IMR-90 (cell line): Measurements from ENCODE around the gene PLP1. TPM values are rescaled to one million over a fixed set of nuclear protein-coding genes. Genes with fewer than 3 reads are reported as not detected.

Source experiments
- ATAC-seq: fragments of 200-7000 bp; cut with Tn5 transposase; 2 replicates; pipeline ENCODE4 v1.9.1; 2020; ENCODE audit warnings: low read depth, mild to moderate bottlenecking, moderate library complexity
- BruUV-seq: library from RNA; stranded (reverse); fragments of 400-500 nt; replicated peaks from 2 replicates; lab custom pipeline; 2021; lab: Mats Ljungman, UMichigan
- CTCF ChIA-PET: fragments of 300-600 bp; formaldehyde crosslinking; extraction: SDS; loops from one replicate; lab custom pipeline; 2021; ENCODE audit warnings: antibody characterized with exemption; lab: Yijun Ruan, JAX
- POLR2A ChIA-PET: fragments of 300-600 bp; sonication (Branson Sonifier 250); formaldehyde crosslinking; loops from one replicate; lab custom pipeline; 2022; ENCODE audit warnings: antibody characterized with exemption; ENCODE audit not compliant: unreplicated experiment; lab: Charles Lee
- DNase-seq: peaks from one replicate; pipeline ENCODE4 v3.0.0; 2013
- H2AFZ ChIP-seq: replicated peaks from 2 replicates; pipeline ENCODE3; 2013; ENCODE audit warnings: low read length, mild to moderate bottlenecking; ENCODE audit not compliant: poor library complexity
- H2AK5ac ChIP-seq: 2 replicates; pipeline ENCODE4 v1.6.1; 2013; ENCODE audit warnings: low read depth, low read length, inconsistent platforms
- H2AK9ac ChIP-seq: replicated peaks from 2 replicates; pipeline ENCODE3; 2013; ENCODE audit warnings: mild to moderate bottlenecking, low read depth, low read length, moderate library complexity; ENCODE audit not compliant: poor library complexity
- H2BK120ac ChIP-seq: 2 replicates; pipeline ENCODE4 v1.6.1; 2013; ENCODE audit warnings: low read depth, low read length, inconsistent platforms
- H2BK15ac ChIP-seq: 3 replicates; pipeline ENCODE4 v1.6.1; 2013; ENCODE audit warnings: low read depth, low read length, inconsistent platforms
- H2BK20ac ChIP-seq: 2 replicates; pipeline ENCODE4 v1.6.1; 2013; ENCODE audit warnings: low read depth, mild to moderate bottlenecking, inconsistent platforms, low read length, moderate library complexity
- H2BK5ac ChIP-seq: 2 replicates; pipeline ENCODE4 v1.6.1; 2013; ENCODE audit warnings: mild to moderate bottlenecking, low read depth, low read length, inconsistent platforms; ENCODE audit not compliant: poor library complexity, severe bottlenecking
- H3K14ac ChIP-seq: replicated peaks from 2 replicates; pipeline ENCODE4 v1.6.1; 2013; ENCODE audit warnings: low read depth, low read length, inconsistent platforms
- H3K18ac ChIP-seq: 2 replicates; pipeline ENCODE4 v1.6.1; 2013; ENCODE audit warnings: low read depth, low read length, control low read depth
- H3K23ac ChIP-seq: 2 replicates; pipeline ENCODE4 v1.6.1; 2013; ENCODE audit warnings: low read depth, low read length, inconsistent platforms
- H3K27ac ChIP-seq: 2 replicates; pipeline ENCODE4 v1.5.1; 2013; ENCODE audit warnings: mild to moderate bottlenecking, control low read depth, low read length; ENCODE audit not compliant: insufficient read depth
- H3K27me3 ChIP-seq: 2 replicates; pipeline ENCODE4 v1.6.1; 2013; ENCODE audit warnings: low read length; ENCODE audit not compliant: control insufficient read depth, insufficient read depth
- H3K36me3 ChIP-seq: 2 replicates; pipeline ENCODE4 v1.6.1; 2013; ENCODE audit warnings: low read length, mixed read lengths; ENCODE audit not compliant: control insufficient read depth, insufficient read depth
- H3K4ac ChIP-seq: 2 replicates; pipeline ENCODE4 v1.6.1; 2013; ENCODE audit warnings: low read depth, low read length, inconsistent platforms
- H3K4me1 ChIP-seq: 2 replicates; pipeline ENCODE4 v1.6.1; 2013; ENCODE audit warnings: low read length, mixed read lengths; ENCODE audit not compliant: control insufficient read depth, insufficient read depth
- H3K4me2 ChIP-seq: 2 replicates; pipeline ENCODE4 v1.6.1; 2013; ENCODE audit warnings: low read depth, mild to moderate bottlenecking, control low read depth, low read length, moderate library complexity
- H3K4me3 ChIP-seq: 2 replicates; pipeline ENCODE4 v1.5.1; 2013; ENCODE audit warnings: low read depth, mild to moderate bottlenecking, control low read depth, low read length, moderate library complexity; ENCODE audit not compliant: insufficient read depth
- H3K56ac ChIP-seq: 2 replicates; pipeline ENCODE4 v1.6.1; 2013; ENCODE audit warnings: low read length, inconsistent platforms; ENCODE audit not compliant: insufficient read depth; ENCODE audit errors: extremely low read depth
- H3K79me1 ChIP-seq, 2 experiments: 2 replicates each; pipeline ENCODE4 v1.6.1; 2013; ENCODE audit warnings: low read length in 2 of 2, inconsistent platforms in 1 of 2, low read depth in 1 of 2
- H3K9ac ChIP-seq: 2 replicates; pipeline ENCODE4 v1.6.1; 2013; ENCODE audit warnings: low read depth, low read length, control low read depth
- H3K9me1 ChIP-seq: 2 replicates; pipeline ENCODE4 v1.6.1; 2013; ENCODE audit warnings: low read length, inconsistent platforms; ENCODE audit not compliant: insufficient read depth
- H3K9me3 ChIP-seq: 2 replicates; pipeline ENCODE4 v1.6.1; 2013; ENCODE audit warnings: low read length; ENCODE audit not compliant: control insufficient read depth, insufficient read depth
- H4K20me1 ChIP-seq: 2 replicates; pipeline ENCODE4 v1.6.1; 2013; ENCODE audit warnings: low read length, inconsistent platforms; ENCODE audit not compliant: insufficient read depth
- H4K5ac ChIP-seq: 2 replicates; pipeline ENCODE4 v1.6.1; 2013; ENCODE audit warnings: mild to moderate bottlenecking, low read depth, low read length, control low read depth
- H4K8ac ChIP-seq, 2 experiments: 2 replicates each; pipeline ENCODE4 v1.6.1; 2013; ENCODE audit warnings: low read depth in 2 of 2, low read length in 2 of 2, control low read depth in 1 of 2, inconsistent platforms in 1 of 2
- H4K91ac ChIP-seq: 2 replicates; pipeline ENCODE4 v1.6.1; 2013; ENCODE audit warnings: low read depth, low read length, inconsistent platforms; ENCODE audit not compliant: insufficient read depth
- BHLHE40 ChIP-seq: fragments of 150-350 bp; IDR thresholded peaks from 2 replicates; pipeline ENCODE4 v1.6.1; 2016; ENCODE audit warnings: mild to moderate bottlenecking, low read depth, low read length
- CEBPB ChIP-seq: IDR thresholded peaks from 2 replicates; pipeline ENCODE4 v1.6.1; 2012; ENCODE audit warnings: low read depth, low read length, improper control_type of control experiment
- CHD1 ChIP-seq: IDR thresholded peaks from 2 replicates; pipeline ENCODE4 v1.6.1; 2012; ENCODE audit warnings: low read depth, low read length, improper control_type of control experiment
- FOS ChIP-seq: fragments of 150-350 bp; IDR thresholded peaks from 2 replicates; pipeline ENCODE4 v1.6.1; 2016; ENCODE audit warnings: low read depth, low read length
- MAFK ChIP-seq: IDR thresholded peaks from 2 replicates; pipeline ENCODE4 v1.6.1; 2012; ENCODE audit warnings: low read depth, low read length, improper control_type of control experiment
- MAZ ChIP-seq: IDR thresholded peaks from 2 replicates; pipeline ENCODE4 v1.6.1; 2012; ENCODE audit warnings: low read depth, mild to moderate bottlenecking, low read length, improper control_type of control experiment, moderate library complexity, borderline replicate concordance
- MXI1 ChIP-seq: IDR thresholded peaks from 2 replicates; pipeline ENCODE4 v1.6.1; 2012; ENCODE audit warnings: low read depth, mild to moderate bottlenecking, low read length, moderate library complexity, borderline replicate concordance
- NFE2L2 ChIP-seq: fragments of 150-350 bp; IDR thresholded peaks from 2 replicates; pipeline ENCODE4 v1.6.1; 2016; ENCODE audit warnings: low read depth, mild to moderate bottlenecking, low read length
- POLR2A ChIP-seq: IDR thresholded peaks from 2 replicates; pipeline ENCODE4 v1.6.1; 2012; ENCODE audit warnings: mild to moderate bottlenecking, low read depth, low read length
- RAD21 ChIP-seq: IDR thresholded peaks from 2 replicates; pipeline ENCODE4 v1.6.1; 2012; ENCODE audit warnings: low read length, improper control_type of control experiment
- RCOR1 ChIP-seq: IDR thresholded peaks from 2 replicates; pipeline ENCODE4 v1.6.1; 2012; ENCODE audit warnings: mild to moderate bottlenecking, low read length, improper control_type of control experiment; ENCODE audit not compliant: insufficient replicate concordance
- RFX5 ChIP-seq: IDR thresholded peaks from 2 replicates; pipeline ENCODE4 v1.8.0; 2012; ENCODE audit warnings: low read depth, mild to moderate bottlenecking, low read length, moderate library complexity
- SMC3 ChIP-seq: fragments of 150-350 bp; IDR thresholded peaks from 2 replicates; pipeline ENCODE4 v1.6.1; 2016; ENCODE audit warnings: low read depth, mild to moderate bottlenecking, antibody characterized with exemption, low read length, moderate library complexity
- WGBS, 2 experiments: methylation state at CpG; one replicate each; pipeline versions ENCODE4 v1.1.5 to v1.1.7; 2013; ENCODE audit warnings: missing lambda C conversion rate in 2 of 2; ENCODE audit not compliant: insufficient read length in 1 of 2; ENCODE audit errors: extremely low coverage in 2 of 2; 5-methylcytosine and 5-hydroxymethylcytosine counted together
- dilution Hi-C: fragments of 300-500 bp; cut with HindIII; formaldehyde crosslinking; loops from one replicate; pipeline ENCODE4 v1.14.3; 2018; ENCODE audit warnings: low sequenced_read_pairs; ENCODE audit not compliant: unreplicated experiment
- in situ Hi-C: fragments of 300-500 bp; cut with MboI; formaldehyde crosslinking; loops from 3 replicates; pipeline ENCODE4 v1.14.3; 2019; ENCODE audit warnings: low sequenced_read_pairs, inconsistent platforms, mixed read lengths
- intact Hi-C: fragments of 100-400 bp; cut with micrococcal nuclease; formaldehyde crosslinking; loops from 2 replicates; pipeline ENCODE4 v1.10.0; 2022
- polyA plus RNA-seq, 3 experiments: library from polyadenylated mRNA; depleted of rRNA; stranded (reverse); fragments of >200 nt; gene quantifications; 2 replicates each; pipeline ENCODE4 v1.2.3, GENCODE V29; 2012; ENCODE audit warnings: low replicate concordance in 1 of 3
- total RNA-seq: library from RNA; depleted of rRNA; stranded (reverse); fragments of >200 nt; gene quantifications from 2 replicates; pipeline ENCODE4 v1.2.3, GENCODE V29; 2012
- TF ChIP-seq, protein P1 (sequence below): conservative IDR thresholded peaks from 2 replicates; pipeline ENCODE4 v1.5.1; 2012; ENCODE audit warnings: mild to moderate bottlenecking, low read depth, low read length, improper control_type of control experiment
- TF ChIP-seq, protein P2 (sequence below): fragments of 150-350 bp; IDR thresholded peaks from 2 replicates; pipeline ENCODE4 v1.6.1; 2017; ENCODE audit warnings: mild to moderate bottlenecking, antibody characterized with exemption, low read length, low read depth
- TF ChIP-seq, protein P3 (sequence below): fragments of 150-350 bp; IDR thresholded peaks from 2 replicates; pipeline ENCODE4 v1.6.1; 2016; ENCODE audit warnings: low read depth, mild to moderate bottlenecking, low read length, moderate library complexity, borderline replicate concordance

The PLP1 gene
- total and polyA plus RNA-seq, 2 of the 4 experiments (the other 2 are of a cell fraction): 0.18 to 0.62 TPM

DNA sequence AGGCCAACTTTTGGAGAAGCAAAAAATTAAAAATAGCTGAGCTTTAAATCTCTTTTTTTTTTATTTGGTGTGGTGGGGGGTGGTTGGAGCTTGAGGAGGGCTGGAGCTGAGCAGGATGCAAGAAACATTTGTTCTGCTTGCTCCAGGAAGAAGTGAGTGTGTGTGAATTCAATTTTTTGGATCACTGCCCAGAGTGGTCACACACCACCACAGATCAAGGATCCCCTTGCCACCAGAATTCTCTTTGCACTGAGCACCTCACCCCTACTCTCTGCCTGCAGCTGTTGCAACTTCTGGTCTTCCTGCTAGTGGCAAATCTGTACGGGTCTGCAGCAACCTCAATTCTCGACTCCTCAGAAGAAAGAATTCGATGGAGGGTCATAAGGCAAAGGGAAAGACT, 19.9 kb upstream of the PLP1 start:
- ATAC-seq: no peak
- Histone ChIP-seq H3K9me1 (no peaks in the 10 kb centered on the region), H2AK5ac (no peak overlapping the region), H2BK20ac (no peak overlapping the region), H4K5ac (no peak overlapping the region), H3K4me2 (no peak overlapping the region), H3K4me1 (no peaks in the 10 kb centered on the region), H3K9me3 (peaks cover 8% of the 10 kb centered on the region; the same call in 1 of the 2 replicates), H4K20me1 (no peaks in the 10 kb centered on the region), H3K14ac (no peak overlapping the region), H3K23ac (no peak overlapping the region), H3K79me1 (no peaks in the 10 kb centered on the region), H2AFZ (no peak overlapping the region), H3K27me3 (peaks cover 28% of the 10 kb centered on the region), H3K36me3 (no peaks in the 10 kb centered on the region), H4K8ac (no peak overlapping the region), H3K56ac (no peak overlapping the region), H3K18ac (no peak overlapping the region), H3K4ac (no peak overlapping the region), H2BK15ac (no peak overlapping the region), H2AK9ac (no peak overlapping the region), H4K91ac (no peak overlapping the region), H3K9ac (no peak overlapping the region), H2BK120ac (no peak overlapping the region), H2BK5ac (no peak overlapping the region), H3K4me3 (no peak overlapping the region), H3K27ac (no peak overlapping the region)
- intact Hi-C loops (no loop called here), dilution Hi-C loops (no loop called here), in situ Hi-C loops (no loop called here)
- ChIA-PET POLR2A (no interaction called here), CTCF (no interaction called here)
- no peak for DNase-seq
- no TSS peak for BruUV-seq
- WGBS, 2 experiments: 57% methylated on average over 1 of the region's 3 CpGs; no CpG with 5 or more reads in 1 of the 2 experiments
- no peak for TF ChIP-seq MAFK
- TF ChIP-seq RCOR1: no peak
- no peak for TF ChIP-seq POLR2A
- TF ChIP-seq FOS: no peak
- TF ChIP-seq, protein P1, sequence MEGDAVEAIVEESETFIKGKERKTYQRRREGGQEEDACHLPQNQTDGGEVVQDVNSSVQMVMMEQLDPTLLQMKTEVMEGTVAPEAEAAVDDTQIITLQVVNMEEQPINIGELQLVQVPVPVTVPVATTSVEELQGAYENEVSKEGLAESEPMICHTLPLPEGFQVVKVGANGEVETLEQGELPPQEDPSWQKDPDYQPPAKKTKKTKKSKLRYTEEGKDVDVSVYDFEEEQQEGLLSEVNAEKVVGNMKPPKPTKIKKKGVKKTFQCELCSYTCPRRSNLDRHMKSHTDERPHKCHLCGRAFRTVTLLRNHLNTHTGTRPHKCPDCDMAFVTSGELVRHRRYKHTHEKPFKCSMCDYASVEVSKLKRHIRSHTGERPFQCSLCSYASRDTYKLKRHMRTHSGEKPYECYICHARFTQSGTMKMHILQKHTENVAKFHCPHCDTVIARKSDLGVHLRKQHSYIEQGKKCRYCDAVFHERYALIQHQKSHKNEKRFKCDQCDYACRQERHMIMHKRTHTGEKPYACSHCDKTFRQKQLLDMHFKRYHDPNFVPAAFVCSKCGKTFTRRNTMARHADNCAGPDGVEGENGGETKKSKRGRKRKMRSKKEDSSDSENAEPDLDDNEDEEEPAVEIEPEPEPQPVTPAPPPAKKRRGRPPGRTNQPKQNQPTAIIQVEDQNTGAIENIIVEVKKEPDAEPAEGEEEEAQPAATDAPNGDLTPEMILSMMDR: no peak
- TF ChIP-seq, protein P2, sequence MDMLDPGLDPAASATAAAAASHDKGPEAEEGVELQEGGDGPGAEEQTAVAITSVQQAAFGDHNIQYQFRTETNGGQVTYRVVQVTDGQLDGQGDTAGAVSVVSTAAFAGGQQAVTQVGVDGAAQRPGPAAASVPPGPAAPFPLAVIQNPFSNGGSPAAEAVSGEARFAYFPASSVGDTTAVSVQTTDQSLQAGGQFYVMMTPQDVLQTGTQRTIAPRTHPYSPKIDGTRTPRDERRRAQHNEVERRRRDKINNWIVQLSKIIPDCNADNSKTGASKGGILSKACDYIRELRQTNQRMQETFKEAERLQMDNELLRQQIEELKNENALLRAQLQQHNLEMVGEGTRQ: no peak
- TF ChIP-seq, protein P3, sequence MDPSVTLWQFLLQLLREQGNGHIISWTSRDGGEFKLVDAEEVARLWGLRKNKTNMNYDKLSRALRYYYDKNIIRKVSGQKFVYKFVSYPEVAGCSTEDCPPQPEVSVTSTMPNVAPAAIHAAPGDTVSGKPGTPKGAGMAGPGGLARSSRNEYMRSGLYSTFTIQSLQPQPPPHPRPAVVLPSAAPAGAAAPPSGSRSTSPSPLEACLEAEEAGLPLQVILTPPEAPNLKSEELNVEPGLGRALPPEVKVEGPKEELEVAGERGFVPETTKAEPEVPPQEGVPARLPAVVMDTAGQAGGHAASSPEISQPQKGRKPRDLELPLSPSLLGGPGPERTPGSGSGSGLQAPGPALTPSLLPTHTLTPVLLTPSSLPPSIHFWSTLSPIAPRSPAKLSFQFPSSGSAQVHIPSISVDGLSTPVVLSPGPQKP: no peak
- no peak for TF ChIP-seq RAD21
- TF ChIP-seq RFX5: no peak
- no peak for TF ChIP-seq MAZ
- TF ChIP-seq CEBPB: no peak
- TF ChIP-seq NFE2L2: no peak
- TF ChIP-seq MXI1: no peak
- TF ChIP-seq CHD1: no peak
- TF ChIP-seq SMC3: no peak
- no peak for TF ChIP-seq BHLHE40
